H1 (cell line): ENCODE measurements around the gene ACYP2. TPM values are rescaled to one million over a fixed set of nuclear protein-coding genes. Genes with fewer than 3 reads are reported as not detected.

Source experiments
- CTCF ChIA-PET: fragments of 300-600 bp; sonication (Branson Sonifier 250); formaldehyde crosslinking; loops from one replicate; lab custom pipeline; 2021; ENCODE audit not compliant: partially characterized antibody; lab: Charles Lee
- POLR2A ChIA-PET: fragments of 300-600 bp; sonication (Branson Sonifier 250); formaldehyde crosslinking; loops from one replicate; lab custom pipeline; 2021; ENCODE audit warnings: inconsistent platforms; ENCODE audit not compliant: partially characterized antibody; lab: Charles Lee
- DNase-seq, 2 experiments: peaks; one replicate each; pipeline versions ENCODE4 v3.0.0 to v3.0.0-alpha.2; 2010 to 2022; ENCODE audit warnings: low spot score in 2 of 2, low read depth in 1 of 2, mixed read lengths in 1 of 2
- FAIRE-seq: peaks from 2 replicates; lab custom pipeline; 2011; peaks lifted over from hg19 to GRCh38; lab: Jason Lieb, UNC
- H2AFZ ChIP-seq: 2 replicates; pipeline ENCODE4 v1.8.1; 2012; ENCODE audit warnings: low read length, inconsistent platforms
- H2AK5ac ChIP-seq: 2 replicates; pipeline ENCODE4 v1.6.1; 2013; ENCODE audit warnings: low read depth, low read length
- H2BK120ac ChIP-seq: replicated peaks from 2 replicates; pipeline ENCODE3; 2013; ENCODE audit warnings: low read depth, low read length, inconsistent platforms
- H2BK12ac ChIP-seq: 2 replicates; pipeline ENCODE4 v1.6.1; 2013; ENCODE audit warnings: low read depth, low read length
- H2BK15ac ChIP-seq: 2 replicates; pipeline ENCODE4 v1.6.1; 2013; ENCODE audit warnings: low read length
- H2BK20ac ChIP-seq: 2 replicates; pipeline ENCODE4 v1.6.1; 2013; ENCODE audit warnings: low read length
- H2BK5ac ChIP-seq: 2 replicates; pipeline ENCODE4 v1.6.1; 2013; ENCODE audit warnings: low read depth, low read length
- H3K14ac ChIP-seq: 2 replicates; pipeline ENCODE4 v1.6.1; 2013; ENCODE audit warnings: inconsistent platforms; ENCODE audit not compliant: insufficient read length
- H3K18ac ChIP-seq: 2 replicates; pipeline ENCODE4 v1.6.1; 2013; ENCODE audit warnings: low read length; ENCODE audit errors: extremely low read depth
- H3K23ac ChIP-seq: 2 replicates; pipeline ENCODE4 v1.6.1; 2013; ENCODE audit warnings: inconsistent platforms; ENCODE audit not compliant: insufficient read length
- H3K23me2 ChIP-seq: 2 replicates; pipeline ENCODE4 v1.6.1; 2013; ENCODE audit warnings: low read depth, low read length
- H3K27ac ChIP-seq: 2 replicates; pipeline ENCODE4 v1.6.1; 2011; ENCODE audit warnings: low read depth, low read length, inconsistent platforms
- H3K27me3 ChIP-seq, 4 experiments: replicated peaks in 1 of 4; 1 replicate in 1 of 4; 2 replicates in 3 of 4; pipeline versions ENCODE4 v1.6.1 to v1.8.1; 2011 to 2013; ENCODE audit warnings: low read length in 3 of 4, mild to moderate bottlenecking in 3 of 4, inconsistent platforms in 2 of 4, mixed read lengths in 2 of 4, moderate library complexity in 1 of 4; ENCODE audit not compliant: control insufficient read depth in 3 of 4, insufficient read depth in 3 of 4; ENCODE audit errors: extremely low read depth in 1 of 4
- H3K36me3 ChIP-seq, 4 experiments: 2 replicates each; pipeline versions ENCODE4 v1.6.1 to v1.8.1; 2011 to 2013; ENCODE audit warnings: mild to moderate bottlenecking in 4 of 4, low read length in 3 of 4, moderate library complexity in 2 of 4, control low read depth in 1 of 4, inconsistent platforms in 1 of 4; ENCODE audit not compliant: insufficient read depth in 4 of 4, control insufficient read depth in 2 of 4
- H3K4ac ChIP-seq: replicated peaks from 2 replicates; pipeline ENCODE3; 2013; ENCODE audit warnings: low read length, low read depth, mixed read lengths, inconsistent platforms; ENCODE audit not compliant: insufficient read length
- H3K4me1 ChIP-seq, 4 experiments: replicated peaks in 1 of 4; 1 replicate in 1 of 4; 2 replicates in 3 of 4; pipeline versions ENCODE4 v1.6.1 to v1.8.1; 2011 to 2013; ENCODE audit warnings: low read length in 3 of 4, inconsistent platforms in 2 of 4, mixed read lengths in 1 of 4; ENCODE audit not compliant: insufficient read depth in 4 of 4, control insufficient read depth in 3 of 4
- H3K4me2 ChIP-seq, 2 experiments: 2 replicates each; pipeline versions ENCODE4 v1.6.1 to v1.8.1; 2011 to 2013; ENCODE audit warnings: low read depth in 2 of 2, low read length in 2 of 2, control low read depth in 1 of 2, inconsistent platforms in 1 of 2, mild to moderate bottlenecking in 1 of 2; ENCODE audit not compliant: insufficient read depth in 1 of 2
- H3K4me3 ChIP-seq, 4 experiments: fragments of 200-600, 300-600 bp in 1 of 4; sonication (generic), shearing (Covaris generic), sonication (Bioruptor Twin) in 1 of 4; 2 replicates each; pipeline versions ENCODE4 v1.5.1 to v1.8.1; 2011 to 2016; ENCODE audit warnings: low read length in 4 of 4, low read depth in 3 of 4, control low read depth in 2 of 4, inconsistent platforms in 2 of 4, mild to moderate bottlenecking in 2 of 4, mixed read lengths in 1 of 4, moderate library complexity in 1 of 4; ENCODE audit not compliant: insufficient read depth in 2 of 4; ENCODE audit errors: extremely low read depth in 1 of 4
- H3K56ac ChIP-seq: replicated peaks from 2 replicates; pipeline ENCODE3; 2013; ENCODE audit warnings: low read depth, mild to moderate bottlenecking, mixed read lengths, low read length, inconsistent platforms; ENCODE audit not compliant: insufficient read length
- H3K79me1 ChIP-seq: 2 replicates; pipeline ENCODE4 v1.6.1; 2013; ENCODE audit warnings: low read depth, low read length, control low read depth
- H3K79me2 ChIP-seq, 2 experiments: 2 replicates each; pipeline versions ENCODE4 v1.6.1 to v1.8.1; 2012 to 2013; ENCODE audit warnings: low read length in 2 of 2, mild to moderate bottlenecking in 2 of 2, inconsistent platforms in 1 of 2; ENCODE audit not compliant: insufficient read depth in 2 of 2, control insufficient read depth in 1 of 2
- H3K9ac ChIP-seq, 4 experiments: replicated peaks in 1 of 4; 1 replicate in 1 of 4; 2 replicates in 3 of 4; pipeline versions ENCODE4 v1.6.1 to v1.8.1; 2011 to 2013; ENCODE audit warnings: low read depth in 3 of 4, low read length in 3 of 4, control low read depth in 2 of 4, mild to moderate bottlenecking in 2 of 4, moderate library complexity in 2 of 4, inconsistent platforms in 1 of 4; ENCODE audit errors: extremely low read depth in 1 of 4
- H3K9me3 ChIP-seq, 2 experiments: 2 replicates each; pipeline versions ENCODE4 v1.6.1 to v1.8.1; 2012 to 2013; ENCODE audit warnings: mild to moderate bottlenecking in 2 of 2, moderate library complexity in 2 of 2, control low read depth in 1 of 2, inconsistent platforms in 1 of 2, low read depth in 1 of 2, low read length in 1 of 2, mixed read lengths in 1 of 2; ENCODE audit not compliant: insufficient read depth in 2 of 2
- H4K20me1 ChIP-seq, 2 experiments: replicated peaks in 1 of 2; 2 replicates each; pipeline versions ENCODE3 to v1.8.1; 2011 to 2013; ENCODE audit warnings: inconsistent platforms in 2 of 2, low read length in 2 of 2, mild to moderate bottlenecking in 1 of 2; ENCODE audit not compliant: insufficient read depth in 2 of 2, control insufficient read depth in 1 of 2
- H4K5ac ChIP-seq: 2 replicates; pipeline ENCODE4 v1.6.1; 2013; ENCODE audit warnings: low read length, low read depth, mixed read lengths, inconsistent platforms; ENCODE audit not compliant: insufficient read length
- H4K8ac ChIP-seq: 2 replicates; pipeline ENCODE4 v1.8.0; 2013; ENCODE audit warnings: mild to moderate bottlenecking, moderate library complexity, low read length, inconsistent platforms; ENCODE audit not compliant: insufficient read depth; ENCODE audit errors: extremely low read depth
- H4K91ac ChIP-seq: replicated peaks from 2 replicates; pipeline ENCODE3; 2013; ENCODE audit warnings: low read length, mixed read lengths, inconsistent platforms; ENCODE audit not compliant: insufficient read length
- BRCA1 ChIP-seq: IDR thresholded peaks from 2 replicates; pipeline ENCODE4 v1.6.1; 2012; ENCODE audit warnings: low read depth, low read length, improper control_type of control experiment
- CEBPB ChIP-seq: IDR thresholded peaks from 2 replicates; pipeline ENCODE4 v1.6.1; 2012; ENCODE audit warnings: low read depth, low read length
- EZH2 ChIP-seq: fragments of 200-600 bp; sonication (generic); IDR thresholded peaks from 2 replicates; pipeline ENCODE4 v1.7.1; 2012; ENCODE audit warnings: low read depth, mild to moderate bottlenecking, moderate library complexity, low read length, inconsistent platforms; ENCODE audit not compliant: severe bottlenecking
- HDAC2 ChIP-seq, 2 experiments: fragments of 300-600 bp in 1 of 2; sonication (generic) in 1 of 2; IDR thresholded peaks; 2 replicates each; pipeline ENCODE4 v1.6.1; 2011 to 2012; ENCODE audit warnings: low read depth in 2 of 2, low read length in 2 of 2, mild to moderate bottlenecking in 2 of 2, moderate library complexity in 2 of 2, borderline replicate concordance in 1 of 2, inconsistent platforms in 1 of 2
- KDM1A ChIP-seq: fragments of 200-600, 300-600 bp; sonication (generic); IDR thresholded peaks from 2 replicates; pipeline ENCODE4 v1.7.1; 2016; ENCODE audit warnings: mild to moderate bottlenecking, low read length, borderline replicate concordance
- KDM5A ChIP-seq: fragments of 200-600 bp; IDR thresholded peaks from 2 replicates; pipeline ENCODE4 v1.7.1; 2012; ENCODE audit warnings: mild to moderate bottlenecking, low read length, inconsistent platforms, mixed read lengths
- MAFK ChIP-seq: IDR thresholded peaks from 2 replicates; pipeline ENCODE4 v1.6.1; 2012; ENCODE audit warnings: low read depth, mild to moderate bottlenecking, improper control_type of control experiment, low read length
- MAX ChIP-seq: IDR thresholded peaks from 2 replicates; pipeline ENCODE4 v1.6.1; 2012; ENCODE audit warnings: inconsistent platforms
- POLR2AphosphoS5 ChIP-seq: IDR thresholded peaks from 2 replicates; pipeline ENCODE4 v1.6.1; 2011; ENCODE audit warnings: low read depth, low read length
- RBBP5 ChIP-seq: IDR thresholded peaks from 2 replicates; pipeline ENCODE4 v1.7.1; 2012; ENCODE audit warnings: low read depth, mild to moderate bottlenecking, inconsistent platforms, low read length, moderate library complexity, borderline replicate concordance
- RNF2 ChIP-seq: fragments of 200-900, 300-1000 bp; sonication (generic); IDR thresholded peaks from 2 replicates; pipeline ENCODE4 v1.7.1; 2016; ENCODE audit warnings: borderline replicate concordance, low read depth, mild to moderate bottlenecking, antibody characterized with exemption, low read length; ENCODE audit not compliant: poor library complexity, severe bottlenecking; ENCODE audit errors: missing control alignments
- RXRA ChIP-seq: IDR thresholded peaks from 2 replicates; pipeline ENCODE4 v1.6.1; 2011; ENCODE audit warnings: low read depth, mild to moderate bottlenecking, low read length, moderate library complexity; ENCODE audit not compliant: insufficient read depth
- SP1 ChIP-seq: IDR thresholded peaks from 2 replicates; pipeline ENCODE4 v1.6.1; 2011; ENCODE audit warnings: low read depth, low read length
- SRF ChIP-seq: IDR thresholded peaks from 2 replicates; pipeline ENCODE4 v1.6.1; 2011; ENCODE audit warnings: mild to moderate bottlenecking, low read depth, low read length, moderate library complexity
- YY1 ChIP-seq: IDR thresholded peaks from 2 replicates; pipeline ENCODE4 v1.6.1; 2011; ENCODE audit warnings: low read depth, mild to moderate bottlenecking, low read length
- WGBS, 2 experiments: shearing (Covaris generic) in 1 of 2; methylation state at CpG; one replicate each; pipeline versions ENCODE4 v1.1.6 to v1.1.7; 2013 to 2015; ENCODE audit warnings: low lambda C conversion rate in 2 of 2, mixed read lengths in 2 of 2, inconsistent platforms in 1 of 2, low coverage in 1 of 2, missing lambda C conversion rate in 1 of 2; ENCODE audit not compliant: insufficient replicate concordance in 2 of 2, insufficient coverage in 1 of 2, insufficient read length in 1 of 2; ENCODE audit errors: extremely low coverage in 1 of 2, missing lambda C conversion rate in 1 of 2; 5-methylcytosine and 5-hydroxymethylcytosine counted together
- polyA plus RNA-seq, 7 experiments: library from polyadenylated mRNA; depleted of rRNA in 3 of 7; stranded (reverse) in 5 of 7; unstranded in 2 of 7; fragments of >200 nt in 5 of 7; fragments of 200-250 nt in 2 of 7; gene quantifications; 1 replicate in 5 of 7; 2 replicates in 1 of 7; 4 replicates in 1 of 7; pipeline versions ENCODE4 v1.2.1 to v1.2.3, GENCODE V29; 2011 to 2013; ENCODE audit warnings: missing spikeins in 2 of 7, mixed read lengths in 2 of 7
- total RNA-seq: library from RNA; stranded (reverse); fragmentation: NEBNext Ultra II Directional; extraction: Animal tissue kit (Norgen Biotek cat#: 25700); gene quantifications from 2 replicates; pipeline ENCODE4 v1.2.1, GENCODE V29; 2021

ACYP2 gene
- total and polyA plus RNA-seq, 2 of the 8 experiments (the other 6 are each of a cell fraction or from before 2014, with no cell fraction given) = 3.4 to 4.4 TPM

DNA sequence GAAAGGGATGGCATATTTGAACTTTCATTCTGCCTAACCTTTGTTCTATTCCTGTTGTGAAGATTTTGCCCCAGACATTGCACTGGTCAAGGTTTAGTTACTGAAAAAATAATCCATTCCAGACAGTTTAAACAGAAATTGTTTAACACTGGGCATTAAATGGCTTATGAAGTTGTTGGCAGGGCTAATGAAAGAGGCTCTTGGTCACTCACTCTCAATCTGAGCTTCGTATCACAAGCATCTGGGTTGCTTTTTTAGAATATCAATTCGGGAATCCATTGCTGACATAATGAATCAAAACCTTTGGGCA, 8.0 kb upstream of the ACYP2 start:
- H4K20me1 ChIP-seq = no peaks in the 10 kb centered on the region
- no peaks in the 10 kb centered on the region for H3K9me3 ChIP-seq
- H3K36me3 ChIP-seq = no peaks in the 10 kb centered on the region
- no peak overlapping the region for H3K4ac ChIP-seq
- TF ChIP-seq RBBP5 (no peak), HDAC2 (IDR thresholded peaks at IDR 0.05; ENCODE audit: borderline replicate concordance in 1 of 2, low read depth in 2 of 2, low read length in 2 of 2) (no peak), EZH2 (no peak), BRCA1 (no peak), SP1 (no peak), SRF (no peak), POLR2AphosphoS5 (no peak), MAX (no peak), RXRA (no peak), CEBPB (no peak), KDM5A (no peak), YY1 (no peak), MAFK (no peak), KDM1A (no peak), RNF2 (no peak)
- H2AFZ ChIP-seq = peak overlapping the region; percentile 1; the same call in 1 of the 2 replicates
- peaks cover 0 to 4% (median 1%) of the 10 kb centered on the region in 4 experiments; a peak in 1 of 7 replicates for H3K4me1 ChIP-seq
- no peak overlapping the region for H3K27ac ChIP-seq
- H2BK12ac ChIP-seq = no peak overlapping the region
- no peak overlapping the region for H2AK5ac ChIP-seq
- no peak overlapping the region for H2BK20ac ChIP-seq
- no peak overlapping the region for H2BK15ac ChIP-seq
- H3K9ac ChIP-seq = no peak overlapping the region
- FAIRE-seq (no peak), DNase-seq (no peak)
- no peak overlapping the region for H2BK5ac ChIP-seq
- no peak overlapping the region for H4K8ac ChIP-seq
- no peak overlapping the region for H3K4me3 ChIP-seq
- ChIA-PET CTCF (interaction anchor here (0.6 to 5.8 kb wide), 61 partner anchors 9 to 1082 kb away, joined by 3 to 62 read pairs (median 4); no protein-coding TSS in a partner anchor), POLR2A (no interaction called here)
- WGBS, 2 experiments = 89% methylated on average over 2 of the region's 2 CpGs; no CpG with 5 or more reads in 1 of the 2 experiments
- H3K56ac ChIP-seq = no peak overlapping the region
- no peak overlapping the region for H4K5ac ChIP-seq
- H3K27me3 ChIP-seq = no peaks in the 10 kb centered on the region
- no peaks in the 10 kb centered on the region for H3K79me1 ChIP-seq
- H4K91ac ChIP-seq = no peak overlapping the region
- H3K23ac ChIP-seq = no peak overlapping the region
- H3K23me2 ChIP-seq = no peaks in the 10 kb centered on the region
- no peak overlapping the region for H3K18ac ChIP-seq
- H3K14ac ChIP-seq = no peak overlapping the region
- no peak overlapping the region for H2BK120ac ChIP-seq
- no peak overlapping the region for H3K4me2 ChIP-seq
- H3K79me2 ChIP-seq = no peaks in the 10 kb centered on the region
